ENCODE data around the gene UGT1A10.

UGT1A10 gene

DNA sequence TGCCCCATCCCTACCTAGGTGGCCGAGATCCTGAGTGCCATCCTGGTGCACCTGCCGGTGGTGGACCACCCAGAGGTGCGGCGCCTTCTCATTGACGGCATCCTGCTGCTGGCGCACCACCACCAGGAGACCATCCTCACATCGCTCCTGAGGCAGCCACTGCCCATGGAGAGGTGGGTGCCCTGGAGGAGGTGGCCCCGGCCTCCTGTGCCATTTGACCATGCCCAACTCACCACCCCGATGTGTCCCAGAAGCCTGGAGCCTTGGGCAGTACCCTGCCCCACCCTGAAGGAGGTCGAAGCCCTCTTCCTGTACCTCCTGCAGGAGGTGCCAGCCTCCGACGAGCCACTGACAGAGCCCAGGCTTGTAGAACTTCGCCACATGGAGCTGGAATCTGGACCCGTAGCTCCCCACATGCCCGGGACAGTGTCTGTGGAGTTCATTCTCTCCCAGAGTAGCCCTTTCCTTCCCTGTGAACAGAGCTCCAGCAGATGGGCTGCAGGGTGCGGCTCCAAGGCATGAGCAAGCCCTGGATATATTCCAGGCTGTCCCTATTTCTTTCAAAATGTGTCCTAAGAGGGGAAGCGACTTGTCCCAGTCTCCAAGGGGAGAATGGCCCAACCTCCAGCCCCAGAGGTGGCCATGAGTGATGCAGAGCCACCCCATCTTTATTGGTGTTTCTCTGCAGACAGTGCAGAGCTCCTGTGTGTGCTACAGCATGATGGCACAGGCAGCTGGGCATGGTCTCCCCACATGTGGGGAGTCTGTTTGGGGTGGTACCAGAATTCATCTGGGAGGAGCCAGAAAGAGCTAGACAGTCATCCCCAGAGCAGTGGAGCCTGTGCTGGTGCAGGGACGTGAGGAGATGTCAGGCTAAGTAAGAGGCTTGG is 183.9 kb downstream of the UGT1A10 start:
- no peak for DNase-seq (ENCODE audit: extremely low read depth in 1 of 2, low read depth in 1 of 2)

GRCh38 chr2:233820774-233821105 is 184.5 kb downstream of the UGT1A10 start:
- no peak for DNase-seq (ENCODE audit: extremely low read depth in 1 of 2, low read depth in 1 of 2)

GRCh38 chr2:233821196-233821595 is 184.9 kb downstream of the UGT1A10 start:
- DNase-seq (ENCODE audit: extremely low read depth in 1 of 2, low read depth in 1 of 2), result no peak

DNA sequence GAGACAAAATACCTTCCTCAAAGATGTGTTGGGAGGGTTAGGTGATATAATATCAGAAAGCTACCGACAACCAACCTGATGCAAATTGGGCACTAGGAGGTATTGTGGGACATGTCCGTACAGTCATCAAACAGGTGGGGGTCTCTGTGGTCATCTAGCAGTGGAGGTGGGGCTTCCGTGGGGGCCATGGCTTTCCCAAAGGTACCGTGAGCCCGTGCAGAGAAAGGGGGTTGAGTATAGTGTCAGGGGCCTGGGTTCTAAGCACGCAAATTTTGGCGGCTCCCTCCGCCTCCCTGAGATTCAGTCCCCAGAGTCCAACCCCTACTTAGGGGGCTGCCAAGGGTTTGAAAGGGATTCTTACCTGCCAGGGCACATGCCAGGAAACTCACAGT is 185.5 kb downstream of the UGT1A10 start:
- DNase-seq (ENCODE audit: extremely low read depth in 1 of 2, low read depth in 1 of 2), result no peak

- DNase-seq (ENCODE audit: extremely low read depth in 1 of 2, low read depth in 1 of 2), result no peak
These were observed 186.0 kb downstream of the UGT1A10 start for GRCh38 chr2:233822101-233822771.

All from activated CD8-positive, alpha-beta memory T cell treated with anti-CD3 and anti-CD28 coated beads for 1 hour (primary cell).